AG04449 (cell line): Measurements from ENCODE around the gene URGCP.

ENCODE experiments used
- CTCF ChIA-PET: fragments of 350-600 bp; formaldehyde crosslinking; extraction: SDS; loops from one replicate; lab custom pipeline; 2021; ENCODE audit warnings: antibody characterized with exemption; lab: Yijun Ruan, JAX
- POLR2A ChIA-PET: fragments of 400-600, 350-600 bp; formaldehyde crosslinking; extraction: SDS; loops from one replicate; lab custom pipeline; 2020; ENCODE audit warnings: antibody characterized with exemption, inconsistent platforms; lab: Yijun Ruan, JAX
- DNase-seq: peaks from one replicate; pipeline ENCODE4 v3.0.0-alpha.2; 2010; ENCODE audit warnings: low read depth, low spot score
- H3K4me3 ChIP-seq: 2 replicates; pipeline ENCODE4 v1.5.1; 2011; ENCODE audit warnings: low read depth, mild to moderate bottlenecking, control low read depth, low read length
- CTCF ChIP-seq: IDR thresholded peaks from one replicate; pipeline ENCODE4 v1.5.1; 2011; ENCODE audit warnings: mild to moderate bottlenecking, moderate library complexity, low read length, control low read depth, inconsistent platforms; ENCODE audit not compliant: insufficient read depth; ENCODE audit errors: missing control alignments

Gene URGCP

GRCh38 chr7:43880596-43880995 lies 25.8 kb downstream of the URGCP start:
- TF ChIP-seq CTCF: no peak
- DNase-seq: no peak
- POLR2A ChIA-PET: interaction anchor here (0.6 kb wide), 1 partner anchor 8 kb away, joined by 4 read pairs; no protein-coding TSS in a partner anchor
- CTCF ChIA-PET: interaction anchor here (1.2 kb wide), 1 partner anchor 41 kb away, joined by 3 read pairs; no protein-coding TSS in a partner anchor
- no peak overlapping the region for H3K4me3 ChIP-seq

DNA sequence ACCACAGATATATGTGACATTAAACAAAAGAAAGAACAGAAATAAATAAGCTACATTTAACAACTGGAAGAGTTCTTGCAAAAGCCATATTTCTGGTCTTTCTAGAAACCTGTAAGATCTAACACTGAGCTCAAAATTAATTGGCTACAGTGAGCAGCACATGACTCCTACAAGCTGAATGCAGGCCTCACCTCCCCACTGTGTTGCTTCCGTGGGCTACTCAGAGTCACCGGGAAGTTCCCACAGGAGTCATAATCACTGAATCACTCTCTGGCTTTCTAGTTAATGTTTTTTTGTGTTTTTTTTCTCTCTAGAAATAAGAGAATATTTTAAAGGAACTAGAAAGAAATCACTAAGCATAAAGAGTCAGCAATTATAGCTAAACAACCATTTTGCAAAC lies 26.9 kb downstream of the URGCP start:
- no peak for TF ChIP-seq CTCF
- no peak for DNase-seq
- H3K4me3 ChIP-seq: no peak overlapping the region
- CTCF ChIA-PET: interaction anchor here (0.6 to 1.2 kb wide), 2 partner anchors 26 to 290 kb away, joined by 3 to 4 read pairs; no protein-coding TSS in a partner anchor
- POLR2A ChIA-PET: interaction anchor here (0.7 kb wide), 1 partner anchor 10 kb away, joined by 4 read pairs; the partner anchor contains the start of gene MRPS24

- no peak for DNase-seq
- no peak overlapping the region for H3K4me3 ChIP-seq
- TF ChIP-seq CTCF: no peak
- CTCF ChIA-PET: interaction anchor here (1.2 kb wide), 1 partner anchor 289 kb away, joined by 3 read pairs; no protein-coding TSS in a partner anchor
- POLR2A ChIA-PET: no interaction called here
Measured at GRCh38 chr7:43878867-43879266, 27.5 kb downstream of the URGCP start.

DNA sequence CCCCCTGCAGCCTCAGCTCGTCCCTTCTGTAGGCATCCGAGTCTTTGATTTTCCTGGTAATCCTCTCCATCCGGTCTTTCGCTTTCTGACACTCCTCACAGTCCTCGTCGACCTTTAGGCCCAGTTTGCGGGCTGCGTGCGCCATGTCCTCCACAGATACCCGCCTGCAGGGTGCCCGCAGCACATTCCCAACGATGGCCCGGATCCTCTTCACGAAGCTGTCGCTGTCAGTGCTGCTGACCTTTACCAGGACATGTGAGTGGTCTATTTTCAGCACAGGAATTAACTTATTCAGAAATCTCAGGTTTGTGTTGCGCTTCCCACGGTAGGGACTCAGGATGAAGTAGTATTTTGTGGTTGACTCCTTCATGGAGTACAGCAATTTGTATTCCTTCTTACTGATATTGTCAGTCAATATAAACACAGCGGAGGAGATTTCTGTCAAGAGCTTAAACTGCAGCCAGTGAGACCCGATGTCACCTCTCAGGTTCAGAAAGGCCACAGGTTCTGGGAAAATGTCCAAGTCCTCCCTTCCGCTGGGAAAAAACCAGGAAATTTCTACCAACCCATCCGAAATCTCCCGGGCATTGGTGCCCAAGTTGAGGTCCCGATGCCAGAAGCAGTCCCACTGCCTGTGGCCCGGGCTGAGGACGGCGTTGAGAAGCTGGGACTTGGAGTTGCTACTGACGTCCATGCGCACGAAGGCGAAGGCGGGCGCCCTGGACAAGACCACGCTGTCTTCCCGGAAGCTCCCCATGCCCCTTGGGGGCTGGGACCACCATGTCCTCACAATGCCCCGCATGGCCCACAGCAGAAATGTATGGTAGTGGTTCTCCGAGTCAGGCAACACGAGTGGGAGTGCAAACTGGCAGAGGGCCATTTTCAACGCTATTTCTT lies 28.2 kb downstream of the URGCP start:
- POLR2A ChIA-PET: no interaction called here
- TF ChIP-seq CTCF: no peak
- CTCF ChIA-PET: interaction anchor here (0.7 kb wide), 1 partner anchor 39 kb away, joined by 3 read pairs; no protein-coding TSS in a partner anchor
- DNase-seq: no peak
- no peak overlapping the region for H3K4me3 ChIP-seq

GRCh38 chr7:43876976-43877745 lies 29.2 kb downstream of the URGCP start:
- no peak overlapping the region for H3K4me3 ChIP-seq
- DNase-seq: no peak
- no peak for TF ChIP-seq CTCF
- ChIA-PET CTCF (interaction anchor here (0.9 kb wide), 1 partner anchor 24 kb away, joined by 3 read pairs; no protein-coding TSS in a partner anchor), POLR2A (no interaction called here)
